Central memory CD8-positive, alpha-beta T cell (primary cell): ENCODE measurements around the gene PKHD1.

ENCODE experiments used
- ATAC-seq: fragments of 150-1000 bp; cut with Tn5 transposase; replicated peaks from 2 replicates; pipeline ENCODE4 v1.10.0; 2022; ENCODE audit warnings: mild to moderate bottlenecking, moderate FRiP score, moderate number of reproducible peaks; ENCODE audit not compliant: poor library complexity, severe bottlenecking; ENCODE audit errors: extremely low read depth
- DNase-seq, 2 donors: peaks; one replicate each; pipeline ENCODE4 v3.0.0; 2021; ENCODE audit warnings: low spot score in 2 of 2
- H3K27ac Mint-ChIP-seq: one replicate; pipeline ENCODE4 v1.8.0; 2022; ENCODE audit warnings: low read depth, mild to moderate bottlenecking, moderate library complexity, mixed read lengths
- H3K27me3 Mint-ChIP-seq: one replicate; pipeline ENCODE4 v1.8.0; 2022; ENCODE audit warnings: mixed read lengths
- H3K36me3 Mint-ChIP-seq: one replicate; pipeline ENCODE4 v1.8.0; 2022; ENCODE audit warnings: mild to moderate bottlenecking, moderate library complexity, mixed read lengths; ENCODE audit not compliant: insufficient read depth
- H3K4me1 Mint-ChIP-seq: one replicate; pipeline ENCODE4 v1.8.0; 2022; ENCODE audit warnings: mixed read lengths
- H3K4me3 Mint-ChIP-seq: one replicate; pipeline ENCODE4 v1.8.0; 2022; ENCODE audit warnings: mild to moderate bottlenecking, moderate library complexity, mixed read lengths
- H3K9me3 Mint-ChIP-seq: one replicate; pipeline ENCODE4 v1.8.0; 2022; ENCODE audit warnings: mixed read lengths

Gene PKHD1

GRCh38 chr6:52123251-52123650 is 35.8 kb upstream of the PKHD1 start:
- ATAC-seq: no peak

DNA sequence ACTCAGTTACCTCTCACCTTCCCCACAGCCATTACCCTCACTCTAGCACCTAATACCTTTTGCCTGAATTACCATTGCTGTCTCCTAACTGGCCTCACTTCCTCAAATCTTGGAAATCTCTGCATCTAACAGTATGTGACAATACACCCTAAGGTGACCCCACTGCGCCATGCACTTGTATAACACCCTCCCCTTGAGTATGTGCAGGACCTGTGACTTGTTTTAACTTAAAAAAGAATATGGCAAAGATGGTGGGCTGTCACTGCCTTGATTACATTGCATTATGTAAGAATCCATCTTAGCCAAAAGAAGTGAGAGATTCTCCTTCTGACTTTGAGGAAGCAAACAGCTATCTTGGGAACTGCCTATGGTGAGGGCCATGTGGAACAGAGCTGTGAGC is 29.9 kb upstream of the PKHD1 start:
- Mint-ChIP-seq H3K36me3 (peaks cover 2% of the 10 kb centered on the region), H3K27me3 (peaks cover 27% of the 10 kb centered on the region), H3K4me3 (no peak overlapping the region), H3K4me1 (no peaks in the 10 kb centered on the region), H3K9me3 (peaks cover 5% of the 10 kb centered on the region), H3K27ac (no peak overlapping the region)
- no peak for ATAC-seq
- DNase-seq: no peak

More at GRCh38 chr6:52123251-52123650, 35.8 kb upstream of the PKHD1 start:
- no peak for DNase-seq
- Mint-ChIP-seq H3K4me3 (no peak overlapping the region), H3K4me1 (no peaks in the 10 kb centered on the region), H3K9me3 (peaks cover 5% of the 10 kb centered on the region), H3K36me3 (peaks cover 2% of the 10 kb centered on the region), H3K27ac (no peak overlapping the region), H3K27me3 (peaks cover 67% of the 10 kb centered on the region)

DNA sequence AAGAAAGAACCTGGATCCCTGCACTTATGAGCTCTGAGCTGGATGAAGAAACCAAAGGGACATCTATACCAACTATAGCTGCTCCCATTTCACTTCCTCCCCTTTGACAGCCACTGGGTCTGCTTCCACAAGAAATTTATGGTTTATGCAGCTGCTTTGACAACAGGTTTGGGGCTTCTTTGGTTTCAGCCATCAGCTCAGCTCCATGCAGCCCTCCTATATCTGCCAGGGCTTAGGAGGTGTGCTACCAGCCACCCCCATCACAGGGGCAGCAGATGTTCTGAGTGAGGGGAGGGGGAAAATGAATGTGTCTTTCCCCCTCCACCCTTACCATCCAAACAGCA is 29.2 kb upstream of the PKHD1 start:
- ATAC-seq (no peak), DNase-seq (no peak)
- H3K27me3 Mint-ChIP-seq: peaks cover 28% of the 10 kb centered on the region
- no peak overlapping the region for H3K27ac Mint-ChIP-seq
- no peak overlapping the region for H3K4me3 Mint-ChIP-seq
- H3K36me3 Mint-ChIP-seq: peaks cover 2% of the 10 kb centered on the region
- peaks cover 4% of the 10 kb centered on the region for H3K9me3 Mint-ChIP-seq
- H3K4me1 Mint-ChIP-seq: no peaks in the 10 kb centered on the region

GRCh38 chr6:52115891-52116604 is 28.6 kb upstream of the PKHD1 start:
- H3K4me1 Mint-ChIP-seq: no peaks in the 10 kb centered on the region
- ATAC-seq (no peak), DNase-seq (no peak)
- no peak overlapping the region for H3K4me3 Mint-ChIP-seq
- H3K27me3 Mint-ChIP-seq: peaks cover 28% of the 10 kb centered on the region
- H3K27ac Mint-ChIP-seq: no peak overlapping the region
- H3K9me3 Mint-ChIP-seq: no peaks in the 10 kb centered on the region
- H3K36me3 Mint-ChIP-seq: peaks cover 2% of the 10 kb centered on the region

DNA sequence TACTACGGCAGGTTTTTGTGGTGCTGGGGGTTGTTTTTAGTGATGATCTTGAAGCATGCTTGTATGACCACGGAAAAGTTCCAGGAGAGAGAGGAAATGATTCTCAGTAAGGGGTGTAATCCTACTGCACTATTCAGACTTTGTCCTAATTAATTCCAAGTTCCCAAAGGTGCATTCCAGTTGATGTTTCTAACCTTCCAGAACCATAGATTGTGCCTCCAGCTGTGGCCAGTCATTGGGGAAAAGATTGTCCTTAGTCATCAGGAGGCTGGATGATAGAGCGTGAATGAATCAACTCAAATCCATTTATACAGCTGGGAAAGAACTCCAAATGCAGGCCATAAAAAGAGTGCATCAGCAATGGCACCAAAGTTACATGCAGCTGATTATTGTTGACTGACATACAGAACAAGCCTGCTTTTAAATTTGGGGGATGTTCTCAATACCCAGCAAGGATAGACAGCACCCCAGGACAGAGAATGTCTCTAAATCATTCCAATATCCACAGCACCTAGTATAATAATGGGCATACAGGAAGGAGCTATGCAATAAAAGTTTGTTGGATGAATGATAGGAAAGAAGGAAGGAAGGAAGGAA is 27.8 kb upstream of the PKHD1 start:
- Mint-ChIP-seq H3K4me1 (no peaks in the 10 kb centered on the region), H3K36me3 (peaks cover 2% of the 10 kb centered on the region), H3K9me3 (no peaks in the 10 kb centered on the region), H3K27ac (no peak overlapping the region), H3K27me3 (peaks cover 28% of the 10 kb centered on the region), H3K4me3 (no peak overlapping the region)
- ATAC-seq: no peak
- no peak for DNase-seq

- H3K36me3 Mint-ChIP-seq: no peaks in the 10 kb centered on the region
- H3K4me3 Mint-ChIP-seq: no peak overlapping the region
- no peak overlapping the region for H3K27ac Mint-ChIP-seq
- ATAC-seq (no peak), DNase-seq (no peak)
- H3K9me3 Mint-ChIP-seq: no peaks in the 10 kb centered on the region
- H3K4me1 Mint-ChIP-seq: no peaks in the 10 kb centered on the region
- H3K27me3 Mint-ChIP-seq: peaks cover 47% of the 10 kb centered on the region
Measured at GRCh38 chr6:52109171-52109571, 21.8 kb upstream of the PKHD1 start.

- no peaks in the 10 kb centered on the region for H3K4me1 Mint-ChIP-seq
- no peak overlapping the region for H3K27ac Mint-ChIP-seq
- no peak overlapping the region for H3K4me3 Mint-ChIP-seq
- no peaks in the 10 kb centered on the region for H3K9me3 Mint-ChIP-seq
- H3K27me3 Mint-ChIP-seq: peaks cover 57% of the 10 kb centered on the region
- no peaks in the 10 kb centered on the region for H3K36me3 Mint-ChIP-seq
- no peak for DNase-seq
- no peak for ATAC-seq
Measured at GRCh38 chr6:52108128-52108527, 20.7 kb upstream of the PKHD1 start.

DNA sequence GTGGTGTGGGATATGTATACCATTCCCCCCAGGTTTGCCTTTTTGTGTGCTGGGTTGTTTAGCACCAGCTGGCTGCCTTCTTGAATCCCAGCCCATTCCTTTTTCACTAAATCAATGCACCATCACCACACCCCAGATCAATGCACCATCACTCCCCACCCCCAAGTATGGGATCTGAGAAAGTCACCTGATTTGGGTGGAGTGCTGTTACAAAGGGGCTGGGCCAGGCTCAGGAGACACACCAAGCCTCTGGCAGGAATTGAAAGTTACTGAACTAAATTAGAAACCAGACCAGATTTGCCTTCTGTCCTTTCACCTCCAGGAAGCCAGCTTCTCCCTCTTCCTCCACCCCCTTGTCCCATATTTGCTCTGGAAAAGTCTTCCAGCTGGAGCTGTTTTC is 19.6 kb upstream of the PKHD1 start:
- Mint-ChIP-seq H3K4me3 (no peak overlapping the region), H3K27me3 (peaks cover 62% of the 10 kb centered on the region), H3K4me1 (no peaks in the 10 kb centered on the region)

GRCh38 chr6:52104979-52105378 is 17.6 kb upstream of the PKHD1 start:
- H3K27me3 Mint-ChIP-seq: peaks cover 70% of the 10 kb centered on the region
- ATAC-seq (no peak), DNase-seq (no peak)
- H3K27ac Mint-ChIP-seq: no peak overlapping the region
- no peak overlapping the region for H3K4me3 Mint-ChIP-seq
- H3K9me3 Mint-ChIP-seq: no peaks in the 10 kb centered on the region
- H3K4me1 Mint-ChIP-seq: no peaks in the 10 kb centered on the region
- peaks cover 2% of the 10 kb centered on the region for H3K36me3 Mint-ChIP-seq

More for the DNA sequence above, 19.6 kb upstream of the PKHD1 start:
- no peak overlapping the region for H3K27ac Mint-ChIP-seq
- DNase-seq: no peak
- H3K36me3 Mint-ChIP-seq: peaks cover 2% of the 10 kb centered on the region
- no peak for ATAC-seq
- no peaks in the 10 kb centered on the region for H3K9me3 Mint-ChIP-seq

DNA sequence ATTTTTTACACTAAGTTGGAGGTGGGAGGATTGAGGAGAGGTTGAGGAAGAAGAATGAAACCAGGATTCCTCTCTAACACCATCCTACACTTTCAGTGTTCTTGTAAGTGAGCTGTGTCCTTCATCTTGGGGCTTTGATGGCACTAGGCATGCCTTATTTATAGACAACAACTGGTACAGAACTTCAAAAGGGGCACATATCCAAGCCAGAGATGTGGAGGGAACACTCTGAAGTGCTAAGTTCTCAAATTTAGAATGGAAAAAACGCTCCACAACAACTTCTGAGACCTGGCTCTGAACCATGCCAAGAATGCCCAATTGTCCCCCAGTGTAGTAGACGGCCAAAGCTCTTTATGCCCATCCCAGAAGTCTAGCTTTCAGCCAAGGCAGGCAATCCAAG is 16.2 kb upstream of the PKHD1 start:
- DNase-seq (no peak), ATAC-seq (no peak)
- H3K36me3 Mint-ChIP-seq: peaks cover 2% of the 10 kb centered on the region
- no peaks in the 10 kb centered on the region for H3K4me1 Mint-ChIP-seq
- no peak overlapping the region for H3K4me3 Mint-ChIP-seq
- H3K9me3 Mint-ChIP-seq: no peaks in the 10 kb centered on the region
- no peak overlapping the region for H3K27ac Mint-ChIP-seq
- peaks cover 57% of the 10 kb centered on the region for H3K27me3 Mint-ChIP-seq

DNA sequence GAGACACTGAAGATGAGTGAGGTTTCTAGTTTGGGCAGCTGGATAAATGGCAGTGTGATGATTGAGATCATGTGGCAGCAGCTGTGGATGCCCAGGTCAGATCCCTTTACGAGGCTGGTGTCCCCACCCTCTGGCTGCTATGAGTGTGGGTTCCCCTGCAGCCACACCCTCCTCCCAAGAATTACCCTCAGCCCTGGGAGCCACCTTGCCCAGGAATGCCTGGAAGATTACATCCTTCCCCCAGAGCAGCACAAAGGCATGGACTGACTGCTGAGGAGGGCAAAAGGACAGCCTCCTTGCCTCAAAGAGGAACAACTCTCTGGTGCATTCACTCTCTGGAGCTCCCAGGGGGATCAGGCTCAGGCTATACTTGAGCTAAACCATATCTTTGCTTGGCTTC is 15.0 kb upstream of the PKHD1 start:
- Mint-ChIP-seq H3K4me1 (no peaks in the 10 kb centered on the region), H3K4me3 (no peak overlapping the region), H3K27me3 (peaks cover 55% of the 10 kb centered on the region), H3K27ac (no peak overlapping the region), H3K36me3 (peaks cover 2% of the 10 kb centered on the region), H3K9me3 (no peaks in the 10 kb centered on the region)
- DNase-seq (no peak), ATAC-seq (no peak)

- ATAC-seq: no peak
Measured at GRCh38 chr6:52098721-52099120, 11.3 kb upstream of the PKHD1 start.

GRCh38 chr6:52089758-52090348 is 2.4 kb upstream of the PKHD1 start:
- peaks cover 36% of the 10 kb centered on the region for H3K27me3 Mint-ChIP-seq
- DNase-seq (no peak), ATAC-seq (no peak)
- no peaks in the 10 kb centered on the region for H3K36me3 Mint-ChIP-seq
- no peak overlapping the region for H3K27ac Mint-ChIP-seq
- H3K9me3 Mint-ChIP-seq: no peaks in the 10 kb centered on the region
- no peak overlapping the region for H3K4me3 Mint-ChIP-seq
- H3K4me1 Mint-ChIP-seq: no peaks in the 10 kb centered on the region

More at GRCh38 chr6:52098721-52099120, 11.3 kb upstream of the PKHD1 start:
- Mint-ChIP-seq H3K9me3 (peaks cover 5% of the 10 kb centered on the region), H3K4me1 (no peaks in the 10 kb centered on the region), H3K27me3 (peaks cover 58% of the 10 kb centered on the region), H3K36me3 (peaks cover 2% of the 10 kb centered on the region), H3K27ac (no peak overlapping the region), H3K4me3 (no peak overlapping the region)
- no peak for DNase-seq
